Uterus (tissue), 2 donors: ENCODE measurements around the gene HEATR5B.

Source experiments
- POLR2A ChIP-seq, 2 donors: fragments of 450-650 bp; IDR thresholded peaks; one replicate each; pipeline ENCODE4 v1.6.1; 2016; ENCODE audit warnings: antibody characterized with exemption in 2 of 2, mild to moderate bottlenecking in 1 of 2, moderate library complexity in 1 of 2
- TF ChIP-seq, protein P1 (sequence below), 4 experiments: fragments of 200-600 bp in 2 of 4; fragments of 450-650 bp in 2 of 4; sonication (generic) in 2 of 4; IDR thresholded peaks; one replicate each; pipeline ENCODE4 v1.5.1; 2016 to 2019; ENCODE audit warnings: antibody characterized with exemption in 4 of 4, mild to moderate bottlenecking in 2 of 4, moderate library complexity in 1 of 4

DNA sequence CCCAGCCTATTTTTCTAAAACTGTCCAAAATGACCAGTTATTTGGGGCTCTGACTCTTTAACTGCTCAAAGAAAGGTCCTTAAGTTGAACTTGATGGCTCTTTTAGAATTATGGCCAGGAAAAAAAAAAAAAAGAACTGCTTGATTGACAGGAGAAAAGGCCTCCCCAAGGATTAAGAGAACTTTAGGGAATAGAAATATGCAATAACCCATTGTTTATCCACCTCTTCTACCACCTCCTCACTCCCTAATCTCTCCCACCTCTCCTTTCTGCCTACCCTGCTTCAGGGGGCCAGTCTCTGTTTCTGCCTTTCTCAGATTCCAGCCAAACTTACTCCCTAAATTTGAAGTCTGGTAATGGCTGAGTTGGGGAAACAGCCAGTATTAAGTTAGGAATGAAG is 112.2 kb downstream of the HEATR5B start:
- TF ChIP-seq, protein P1, sequence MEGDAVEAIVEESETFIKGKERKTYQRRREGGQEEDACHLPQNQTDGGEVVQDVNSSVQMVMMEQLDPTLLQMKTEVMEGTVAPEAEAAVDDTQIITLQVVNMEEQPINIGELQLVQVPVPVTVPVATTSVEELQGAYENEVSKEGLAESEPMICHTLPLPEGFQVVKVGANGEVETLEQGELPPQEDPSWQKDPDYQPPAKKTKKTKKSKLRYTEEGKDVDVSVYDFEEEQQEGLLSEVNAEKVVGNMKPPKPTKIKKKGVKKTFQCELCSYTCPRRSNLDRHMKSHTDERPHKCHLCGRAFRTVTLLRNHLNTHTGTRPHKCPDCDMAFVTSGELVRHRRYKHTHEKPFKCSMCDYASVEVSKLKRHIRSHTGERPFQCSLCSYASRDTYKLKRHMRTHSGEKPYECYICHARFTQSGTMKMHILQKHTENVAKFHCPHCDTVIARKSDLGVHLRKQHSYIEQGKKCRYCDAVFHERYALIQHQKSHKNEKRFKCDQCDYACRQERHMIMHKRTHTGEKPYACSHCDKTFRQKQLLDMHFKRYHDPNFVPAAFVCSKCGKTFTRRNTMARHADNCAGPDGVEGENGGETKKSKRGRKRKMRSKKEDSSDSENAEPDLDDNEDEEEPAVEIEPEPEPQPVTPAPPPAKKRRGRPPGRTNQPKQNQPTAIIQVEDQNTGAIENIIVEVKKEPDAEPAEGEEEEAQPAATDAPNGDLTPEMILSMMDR (IDR thresholded peaks at IDR 0.05), result no peak
- no peak for TF ChIP-seq POLR2A (IDR thresholded peaks at IDR 0.05)
